ENCODE measurements around the gene PTCD1. TPM values are rescaled to one million over a fixed set of nuclear protein-coding genes. Genes with fewer than 3 reads are reported as not detected.

The PTCD1 gene
- total RNA-seq, 1 experiment from 2014 or later: 11.1 TPM

GRCh38 chr7:99383791-99384370 lies 54.7 kb downstream of the PTCD1 start:
- Mint-ChIP-seq H3K9me3 (no peaks in the 10 kb centered on the region), H3K36me3 (peaks cover 22% of the 10 kb centered on the region), H3K4me3 (no peak overlapping the region), H3K4me1 (peaks cover 11% of the 10 kb centered on the region), H3K27me3 (ENCODE audit: low read depth) (no peaks in the 10 kb centered on the region), H3K27ac (no peak overlapping the region)
- no peak for ATAC-seq
- ChIA-PET POLR2A (no interaction called here), CTCF (no interaction called here)
- TF ChIP-seq MYBL2 (CRISPR knock-in tag; IDR thresholded peaks at IDR 0.05) (no peak), EMX1 (CRISPR knock-in tag; IDR thresholded peaks at IDR 0.05) (no peak), KAT7 (CRISPR knock-in tag; IDR thresholded peaks at IDR 0.05; ENCODE audit: borderline replicate concordance) (no peak), SMAD4 (CRISPR knock-in tag; IDR thresholded peaks at IDR 0.05) (no peak), FOXP4 (CRISPR knock-in tag; IDR thresholded peaks at IDR 0.05) (no peak), ZNF121 (CRISPR knock-in tag; IDR thresholded peaks at IDR 0.05) (no peak), ZNF423 (CRISPR knock-in tag; IDR thresholded peaks at IDR 0.05) (no peak), ZNF532 (CRISPR knock-in tag; IDR thresholded peaks at IDR 0.05; ENCODE audit: borderline replicate concordance) (no peak), TEAD1 (CRISPR knock-in tag; IDR thresholded peaks at IDR 0.05) (no peak), AR (CRISPR knock-in tag; IDR thresholded peaks at IDR 0.05) (no peak), ESRRA (CRISPR knock-in tag; IDR thresholded peaks at IDR 0.05; ENCODE audit: borderline replicate concordance) (no peak)
- TF ChIP-seq, protein P1, sequence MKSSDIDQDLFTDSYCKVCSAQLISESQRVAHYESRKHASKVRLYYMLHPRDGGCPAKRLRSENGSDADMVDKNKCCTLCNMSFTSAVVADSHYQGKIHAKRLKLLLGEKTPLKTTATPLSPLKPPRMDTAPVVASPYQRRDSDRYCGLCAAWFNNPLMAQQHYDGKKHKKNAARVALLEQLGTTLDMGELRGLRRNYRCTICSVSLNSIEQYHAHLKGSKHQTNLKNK (CRISPR knock-in tag; IDR thresholded peaks at IDR 0.05): no peak
- DNase-seq (ENCODE audit: low spot score): no peak

- DNase-seq (ENCODE audit: low spot score) (no peak), ATAC-seq (no peak)
- CTCF ChIA-PET: no interaction called here
- Mint-ChIP-seq H3K27ac (peak overlapping the region; percentile 12; the same call in 1 of the 2 replicates), H3K4me1 (peaks cover 11% of the 10 kb centered on the region), H3K36me3 (peaks cover 19% of the 10 kb centered on the region), H3K9me3 (no peaks in the 10 kb centered on the region), H3K27me3 (ENCODE audit: low read depth) (no peaks in the 10 kb centered on the region), H3K4me3 (no peak overlapping the region)
- TF ChIP-seq USF2 (CRISPR knock-in tag; IDR thresholded peaks at IDR 0.05): no peak
- TF ChIP-seq HMGA2 (CRISPR knock-in tag; IDR thresholded peaks at IDR 0.05): no peak
- TF ChIP-seq, protein P2, sequence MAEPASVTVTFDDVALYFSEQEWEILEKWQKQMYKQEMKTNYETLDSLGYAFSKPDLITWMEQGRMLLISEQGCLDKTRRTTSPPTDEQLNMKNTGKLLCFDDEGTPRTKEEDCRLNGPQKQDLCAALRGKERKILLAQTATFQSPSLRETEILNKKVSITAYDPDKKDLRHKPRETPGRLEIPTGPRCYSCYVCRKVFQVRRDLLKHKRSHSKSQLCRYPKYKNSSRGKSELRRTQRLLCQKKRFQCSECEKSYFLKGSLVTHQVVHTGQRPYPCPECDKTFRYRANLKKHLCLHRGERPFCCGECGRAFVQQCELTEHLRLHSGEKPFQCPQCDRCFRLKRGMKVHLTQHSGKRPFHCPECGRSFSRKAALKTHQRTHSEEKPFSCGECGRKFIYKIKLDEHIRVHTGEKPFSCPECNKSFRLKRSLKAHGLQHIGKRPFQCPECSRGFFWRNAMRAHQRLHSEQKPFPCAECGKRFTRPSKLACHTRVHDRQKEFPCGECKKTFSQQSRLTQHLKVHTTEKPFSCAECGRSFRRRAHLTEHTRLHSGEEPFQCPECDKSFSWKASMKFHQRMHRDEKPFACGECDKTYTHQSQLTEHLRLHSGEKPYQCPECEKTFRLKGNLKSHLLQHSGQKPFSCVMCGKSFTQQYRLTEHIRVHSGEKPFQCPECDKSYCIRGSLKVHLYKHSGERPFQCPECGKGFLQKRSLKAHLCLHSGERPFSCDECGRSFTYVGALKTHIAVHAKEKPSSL (CRISPR knock-in tag; conservative IDR thresholded peaks at IDR 0.05): no peak
- no peak for TF ChIP-seq SMAD4 (CRISPR knock-in tag; IDR thresholded peaks at IDR 0.05)
- TF ChIP-seq NR2C2 (CRISPR knock-in tag; IDR thresholded peaks at IDR 0.05): no peak
- TF ChIP-seq, protein P3, sequence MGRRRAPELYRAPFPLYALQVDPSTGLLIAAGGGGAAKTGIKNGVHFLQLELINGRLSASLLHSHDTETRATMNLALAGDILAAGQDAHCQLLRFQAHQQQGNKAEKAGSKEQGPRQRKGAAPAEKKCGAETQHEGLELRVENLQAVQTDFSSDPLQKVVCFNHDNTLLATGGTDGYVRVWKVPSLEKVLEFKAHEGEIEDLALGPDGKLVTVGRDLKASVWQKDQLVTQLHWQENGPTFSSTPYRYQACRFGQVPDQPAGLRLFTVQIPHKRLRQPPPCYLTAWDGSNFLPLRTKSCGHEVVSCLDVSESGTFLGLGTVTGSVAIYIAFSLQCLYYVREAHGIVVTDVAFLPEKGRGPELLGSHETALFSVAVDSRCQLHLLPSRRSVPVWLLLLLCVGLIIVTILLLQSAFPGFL (CRISPR knock-in tag; IDR thresholded peaks at IDR 0.05; ENCODE audit: borderline replicate concordance): no peak
- POLR2A ChIA-PET: no interaction called here
Measured at GRCh38 chr7:99383203-99383602, 55.4 kb downstream of the PTCD1 start.

All from WTC11 (cell line).